Activated CD4-positive, alpha-beta T cell treated with anti-CD3 and anti-CD28 coated beads, Interleukin-2, amount 10 ng/mL, durations not matched to agents 24 days and 14 days (primary cell): ENCODE measurements around the gene TSKS. TPM values are rescaled to one million over a fixed set of nuclear protein-coding genes. Genes with fewer than 3 reads are reported as not detected.
A peak's percentile ranks its signal among the peaks of the same experiment; 100 is the strongest.

Experiments used
- DNase-seq: peaks from one replicate; pipeline ENCODE4 v3.0.0; 2022
- H3K27ac Mint-ChIP-seq: one replicate; pipeline ENCODE4 v1.8.0; 2022; ENCODE audit warnings: mild to moderate bottlenecking, mixed read lengths
- H3K27me3 Mint-ChIP-seq: one replicate; pipeline ENCODE4 v1.8.0; 2022; ENCODE audit warnings: mixed read lengths
- H3K36me3 Mint-ChIP-seq: one replicate; pipeline ENCODE4 v1.8.0; 2022; ENCODE audit warnings: low read depth, mild to moderate bottlenecking, mixed read lengths
- H3K4me1 Mint-ChIP-seq: one replicate; pipeline ENCODE4 v1.8.0; 2021; ENCODE audit warnings: mixed read lengths
- H3K4me3 Mint-ChIP-seq: one replicate; pipeline ENCODE4 v1.8.0; 2022; ENCODE audit warnings: mild to moderate bottlenecking, moderate library complexity, mixed read lengths
- H3K9me3 Mint-ChIP-seq: one replicate; pipeline ENCODE4 v1.8.0; 2021; ENCODE audit warnings: mixed read lengths
- intact Hi-C: fragments of 100-400 bp; cut with micrococcal nuclease; formaldehyde crosslinking; loops from one replicate; pipeline ENCODE4 v1.15.1; 2023
- total RNA-seq: library from RNA; stranded (reverse); gene quantifications from 2 replicates; pipeline ENCODE4 v1.2.3, GENCODE V29; 2022

Gene TSKS
- total RNA-seq, 1 donor from 2014 or later: 1.6 TPM

GRCh38 chr19:49767967-49768581 is 5.0 kb upstream of the TSKS start:
- Mint-ChIP-seq H3K36me3 (peaks cover 8% of the 10 kb centered on the region), H3K4me3 (peak overlapping the region; percentile 91), H3K9me3 (no peaks in the 10 kb centered on the region), H3K27ac (peak overlapping the region; percentile 79), H3K27me3 (no peaks in the 10 kb centered on the region), H3K4me1 (peaks cover 34% of the 10 kb centered on the region)
- no peak for DNase-seq
- intact Hi-C loops: loop anchor here (2.0 to 5.0 kb wide), 5 partner anchors 77 to 177 kb away; partner anchors contain the start of genes CPT1C, PRR12, PTOV1 and RRAS

GRCh38 chr19:49767381-49767780 is 4.3 kb upstream of the TSKS start:
- no peaks in the 10 kb centered on the region for H3K9me3 Mint-ChIP-seq
- H3K36me3 Mint-ChIP-seq: peaks cover 6% of the 10 kb centered on the region
- no peaks in the 10 kb centered on the region for H3K27me3 Mint-ChIP-seq
- DNase-seq: no peak
- intact Hi-C loops: loop anchor here (2.0 to 5.0 kb wide), 5 partner anchors 77 to 177 kb away; partner anchors contain the start of genes CPT1C, PRR12, PTOV1 and RRAS
- H3K27ac Mint-ChIP-seq: peak overlapping the region; percentile 79
- peaks cover 32% of the 10 kb centered on the region for H3K4me1 Mint-ChIP-seq
- peak overlapping the region; percentile 91 for H3K4me3 Mint-ChIP-seq

GRCh38 chr19:49766930-49767299 is 3.8 kb upstream of the TSKS start, which contains the start of gene AP2A1:
TSS of gene AP2A1 (plus strand) at chr19:49767001. CDS start at chr19:49767134, 133 bp downstream.
- H3K27me3 Mint-ChIP-seq: no peaks in the 10 kb centered on the region
- H3K9me3 Mint-ChIP-seq: no peaks in the 10 kb centered on the region
- H3K4me3 Mint-ChIP-seq: peak within 1 kb of the TSS; percentile 91
- intact Hi-C loops: loop anchor here (1.0 to 5.0 kb wide), 7 partner anchors 46 to 176 kb away; partner anchors contain the start of genes CPT1C, FUZ, PRR12 and PTOV1
- peaks cover 6% of the 10 kb centered on the region for H3K36me3 Mint-ChIP-seq
- peak within 1 kb of the TSS; percentile 92 for H3K27ac Mint-ChIP-seq
- DNase-seq: no peak
- H3K4me1 Mint-ChIP-seq: peaks cover 32% of the 10 kb centered on the region

GRCh38 chr19:49766007-49766929 is 3.2 kb upstream of the TSKS start:
- H3K4me3 Mint-ChIP-seq: peak overlapping the region; percentile 91
- no peaks in the 10 kb centered on the region for H3K27me3 Mint-ChIP-seq
- peaks cover 32% of the 10 kb centered on the region for H3K4me1 Mint-ChIP-seq
- H3K27ac Mint-ChIP-seq: peak overlapping the region; percentile 92
- DNase-seq: peak; percentile 100
- no peaks in the 10 kb centered on the region for H3K9me3 Mint-ChIP-seq
- intact Hi-C loops: loop anchor here (1.0 to 5.0 kb wide), 7 partner anchors 47 to 175 kb away; partner anchors contain the start of genes CPT1C, FUZ, PRR12 and PTOV1
- peaks cover 3% of the 10 kb centered on the region for H3K36me3 Mint-ChIP-seq

- Mint-ChIP-seq H3K4me1 (peaks cover 30% of the 10 kb centered on the region), H3K27me3 (no peaks in the 10 kb centered on the region), H3K9me3 (no peaks in the 10 kb centered on the region), H3K36me3 (peaks cover 2% of the 10 kb centered on the region), H3K4me3 (no peak overlapping the region), H3K27ac (no peak overlapping the region)
- intact Hi-C loops: no loop called here
- no peak for DNase-seq
Observed at GRCh38 chr19:49764341-49764740, 1.2 kb upstream of the TSKS start.

GRCh38 chr19:49761625-49762311 is 1.3 kb downstream of the TSKS start:
- H3K36me3 Mint-ChIP-seq: no peaks in the 10 kb centered on the region
- intact Hi-C loops: no loop called here
- no peaks in the 10 kb centered on the region for H3K27me3 Mint-ChIP-seq
- H3K4me3 Mint-ChIP-seq: peak overlapping the region; percentile 47
- peaks cover 13% of the 10 kb centered on the region for H3K4me1 Mint-ChIP-seq
- peak overlapping the region; percentile 41 for H3K27ac Mint-ChIP-seq
- peak; percentile 70 for DNase-seq
- H3K9me3 Mint-ChIP-seq: no peaks in the 10 kb centered on the region

GRCh38 chr19:49761249-49761624 is 1.9 kb downstream of the TSKS start:
- intact Hi-C loops: no loop called here
- no peaks in the 10 kb centered on the region for H3K27me3 Mint-ChIP-seq
- H3K4me3 Mint-ChIP-seq: peak overlapping the region; percentile 47
- peak overlapping the region; percentile 41 for H3K27ac Mint-ChIP-seq
- peaks cover 9% of the 10 kb centered on the region for H3K4me1 Mint-ChIP-seq
- DNase-seq: no peak
- no peaks in the 10 kb centered on the region for H3K9me3 Mint-ChIP-seq
- H3K36me3 Mint-ChIP-seq: no peaks in the 10 kb centered on the region

GRCh38 chr19:49758292-49758691 is 4.8 kb downstream of the TSKS start:
- intact Hi-C loops: no loop called here
- Mint-ChIP-seq H3K27me3 (no peaks in the 10 kb centered on the region), H3K36me3 (no peaks in the 10 kb centered on the region), H3K9me3 (peaks cover 4% of the 10 kb centered on the region), H3K27ac (no peak overlapping the region), H3K4me3 (no peak overlapping the region), H3K4me1 (no peaks in the 10 kb centered on the region)
- DNase-seq: no peak

- Mint-ChIP-seq H3K4me1 (no peaks in the 10 kb centered on the region), H3K9me3 (peaks cover 4% of the 10 kb centered on the region), H3K4me3 (no peak overlapping the region), H3K27me3 (no peaks in the 10 kb centered on the region), H3K36me3 (no peaks in the 10 kb centered on the region), H3K27ac (no peak overlapping the region)
- intact Hi-C loops: no loop called here
- no peak for DNase-seq
Observed at GRCh38 chr19:49755956-49756355, 7.2 kb downstream of the TSKS start.

GRCh38 chr19:49752701-49753100 is 10.4 kb downstream of the TSKS start:
- no peak overlapping the region for H3K4me3 Mint-ChIP-seq
- H3K27me3 Mint-ChIP-seq: no peaks in the 10 kb centered on the region
- H3K4me1 Mint-ChIP-seq: no peaks in the 10 kb centered on the region
- peaks cover 4% of the 10 kb centered on the region for H3K9me3 Mint-ChIP-seq
- intact Hi-C loops: no loop called here
- H3K36me3 Mint-ChIP-seq: no peaks in the 10 kb centered on the region
- no peak for DNase-seq
- H3K27ac Mint-ChIP-seq: no peak overlapping the region

- H3K36me3 Mint-ChIP-seq: peaks cover 2% of the 10 kb centered on the region
- no peak overlapping the region for H3K4me3 Mint-ChIP-seq
- peaks cover 4% of the 10 kb centered on the region for H3K9me3 Mint-ChIP-seq
- intact Hi-C loops: no loop called here
- DNase-seq: no peak
- H3K27ac Mint-ChIP-seq: no peak overlapping the region
- H3K4me1 Mint-ChIP-seq: no peaks in the 10 kb centered on the region
- H3K27me3 Mint-ChIP-seq: no peaks in the 10 kb centered on the region
Observed at GRCh38 chr19:49749771-49750170, 13.3 kb downstream of the TSKS start.

GRCh38 chr19:49749055-49749716 is 13.9 kb downstream of the TSKS start:
- Mint-ChIP-seq H3K36me3 (peaks cover 2% of the 10 kb centered on the region), H3K9me3 (no peaks in the 10 kb centered on the region), H3K4me3 (no peak overlapping the region), H3K4me1 (no peaks in the 10 kb centered on the region), H3K27ac (no peak overlapping the region), H3K27me3 (no peaks in the 10 kb centered on the region)
- intact Hi-C loops: no loop called here
- no peak for DNase-seq

- no peaks in the 10 kb centered on the region for H3K4me1 Mint-ChIP-seq
- H3K9me3 Mint-ChIP-seq: no peaks in the 10 kb centered on the region
- H3K27ac Mint-ChIP-seq: no peak overlapping the region
- peaks cover 2% of the 10 kb centered on the region for H3K36me3 Mint-ChIP-seq
- H3K4me3 Mint-ChIP-seq: no peak overlapping the region
- H3K27me3 Mint-ChIP-seq: no peaks in the 10 kb centered on the region
- peak; percentile 80 for DNase-seq
- intact Hi-C loops: no loop called here
Observed at GRCh38 chr19:49746206-49746958, 16.7 kb downstream of the TSKS start.
